ENCODE data around the gene EDARADD. TPM values are rescaled to one million over a fixed set of nuclear protein-coding genes. Genes with fewer than 3 reads are reported as not detected.
"Not testable (repeated sequence)": the region's sequence is repeated elsewhere in the genome, so short reads cannot be mapped to it uniquely, and the experiment has no call there.

Gene EDARADD
- total RNA-seq, 1 experiment from 2014 or later, result not detected

DNA sequence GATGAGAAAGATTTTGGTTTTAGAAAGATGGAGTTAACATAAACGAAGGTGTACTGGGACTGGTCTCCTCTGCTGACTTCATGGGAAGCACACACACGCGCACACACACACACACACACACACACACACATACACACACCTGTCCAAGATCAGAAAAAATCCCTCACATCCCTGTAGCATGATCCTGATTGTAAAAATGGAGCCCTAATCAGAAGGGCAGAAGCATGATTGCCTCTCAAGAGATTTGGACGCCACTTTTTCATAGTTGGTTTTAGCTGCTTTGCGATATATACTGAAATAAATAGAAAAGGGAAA is 73.2 kb downstream of the EDARADD start:
- no peak overlapping the region for H3K27ac ChIP-seq
- no peaks in the 10 kb centered on the region for H3K36me3 ChIP-seq
- peaks cover 6% of the 10 kb centered on the region; the same call in 1 of the 2 replicates for H3K27me3 ChIP-seq (replicated peaks)
- no peaks in the 10 kb centered on the region for H3K4me1 ChIP-seq (replicated peaks)
- no peaks in the 10 kb centered on the region for H3K9me3 ChIP-seq (replicated peaks)
- DNase-seq (ENCODE audit: low read depth in 1 of 2, low spot score in 2 of 2), result no peak
- H3K4me3 ChIP-seq, result no peak overlapping the region

DNA sequence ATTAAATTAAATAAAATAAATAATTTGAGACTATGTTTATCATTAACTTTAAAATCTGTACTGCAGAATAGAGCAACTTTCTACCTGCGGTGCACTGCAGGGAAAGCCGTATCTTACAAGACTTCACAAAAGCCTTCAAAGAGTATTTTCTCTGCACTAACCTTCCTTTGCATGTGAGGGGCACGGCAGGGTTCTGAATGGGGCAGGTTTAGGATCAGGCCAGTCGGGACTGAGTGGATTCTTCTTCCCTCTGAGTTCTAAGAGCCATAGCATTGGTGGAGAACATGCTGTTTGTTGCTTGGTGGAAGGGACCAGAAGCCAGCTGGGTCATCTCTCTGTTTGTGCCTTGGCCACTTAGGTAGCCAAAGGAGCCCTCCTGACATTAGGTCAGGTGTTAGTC is 74.5 kb downstream of the EDARADD start:
- no peaks in the 10 kb centered on the region for H3K9me3 ChIP-seq (replicated peaks)
- no peaks in the 10 kb centered on the region for H3K36me3 ChIP-seq
- DNase-seq (ENCODE audit: low read depth in 1 of 2, low spot score in 2 of 2), result no peak
- no peaks in the 10 kb centered on the region for H3K27me3 ChIP-seq (replicated peaks)
- no peak overlapping the region for H3K4me3 ChIP-seq
- no peak overlapping the region for H3K27ac ChIP-seq
- H3K4me1 ChIP-seq (replicated peaks), result no peaks in the 10 kb centered on the region

DNA sequence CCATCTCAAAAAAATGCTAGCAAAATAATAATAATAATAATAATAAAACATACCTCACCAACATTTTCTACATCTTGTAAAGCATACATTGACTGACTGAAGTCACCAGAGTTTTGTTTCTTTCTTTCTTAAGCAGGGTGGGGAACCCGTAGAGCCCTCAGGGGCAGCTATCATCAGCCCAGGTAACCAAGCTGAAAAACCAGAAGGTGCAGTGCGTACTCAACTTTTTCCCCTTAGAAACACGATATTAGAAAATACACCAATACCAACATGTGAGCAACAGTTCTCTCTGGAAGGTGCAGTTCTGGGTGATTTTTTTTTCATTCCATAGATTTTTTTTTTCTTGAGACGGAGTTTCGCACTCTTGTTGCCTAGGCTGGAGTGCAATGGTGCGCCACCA is 75.4 kb downstream of the EDARADD start:
- H3K9me3 ChIP-seq (replicated peaks), result no peaks in the 10 kb centered on the region
- no peaks in the 10 kb centered on the region for H3K4me1 ChIP-seq (replicated peaks)
- H3K27ac ChIP-seq, result no peak overlapping the region
- DNase-seq (ENCODE audit: low read depth in 1 of 2, low spot score in 2 of 2), result no peak
- no peak overlapping the region for H3K4me3 ChIP-seq
- H3K36me3 ChIP-seq, result no peaks in the 10 kb centered on the region
- no peaks in the 10 kb centered on the region for H3K27me3 ChIP-seq (replicated peaks)

DNA sequence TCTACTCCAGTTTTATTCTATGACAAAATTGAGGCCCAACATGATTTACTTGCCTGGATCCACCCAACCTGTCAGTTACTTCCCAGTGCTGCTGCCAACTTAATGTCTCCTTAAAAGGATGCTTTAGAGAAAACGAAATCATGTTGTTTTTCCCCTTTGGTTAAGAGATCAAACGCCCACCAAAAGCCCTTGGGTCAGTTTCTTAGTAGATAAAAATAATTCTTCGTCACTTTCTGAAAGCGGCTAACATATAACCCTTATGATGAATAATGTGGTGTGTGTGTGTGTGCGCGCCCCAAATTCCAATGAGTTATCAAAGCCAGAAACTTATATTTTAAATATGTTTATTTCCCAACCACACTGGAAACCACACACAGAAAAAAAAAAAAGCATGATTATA is 77.0 kb downstream of the EDARADD start:
- no peaks in the 10 kb centered on the region for H3K9me3 ChIP-seq (replicated peaks)
- no peaks in the 10 kb centered on the region for H3K36me3 ChIP-seq
- no peak overlapping the region for H3K4me3 ChIP-seq
- no peak overlapping the region for H3K27ac ChIP-seq
- H3K27me3 ChIP-seq (replicated peaks), result no peaks in the 10 kb centered on the region
- DNase-seq (ENCODE audit: low read depth in 1 of 2, low spot score in 2 of 2), result no peak
- H3K4me1 ChIP-seq (replicated peaks), result no peaks in the 10 kb centered on the region

DNA sequence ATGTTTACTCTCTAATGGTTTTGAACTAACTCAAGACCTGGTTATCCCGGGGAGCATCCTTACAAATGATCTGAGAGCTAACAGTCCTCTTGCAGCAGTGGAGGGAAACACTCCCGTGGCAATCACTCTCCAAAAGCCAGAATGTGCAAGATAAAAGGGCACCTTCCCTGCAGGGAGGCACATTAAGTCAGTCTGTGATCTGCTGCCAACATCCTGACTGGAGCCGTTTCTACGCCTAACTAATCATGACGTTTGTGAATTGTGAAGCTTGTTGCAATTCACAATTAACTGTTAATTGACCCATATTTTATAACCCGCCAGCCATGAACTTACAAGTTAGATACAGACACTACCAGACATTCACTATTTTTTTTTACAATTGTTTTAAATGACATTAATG is 77.6 kb downstream of the EDARADD start:
- no peaks in the 10 kb centered on the region for H3K27me3 ChIP-seq (replicated peaks)

DNA sequence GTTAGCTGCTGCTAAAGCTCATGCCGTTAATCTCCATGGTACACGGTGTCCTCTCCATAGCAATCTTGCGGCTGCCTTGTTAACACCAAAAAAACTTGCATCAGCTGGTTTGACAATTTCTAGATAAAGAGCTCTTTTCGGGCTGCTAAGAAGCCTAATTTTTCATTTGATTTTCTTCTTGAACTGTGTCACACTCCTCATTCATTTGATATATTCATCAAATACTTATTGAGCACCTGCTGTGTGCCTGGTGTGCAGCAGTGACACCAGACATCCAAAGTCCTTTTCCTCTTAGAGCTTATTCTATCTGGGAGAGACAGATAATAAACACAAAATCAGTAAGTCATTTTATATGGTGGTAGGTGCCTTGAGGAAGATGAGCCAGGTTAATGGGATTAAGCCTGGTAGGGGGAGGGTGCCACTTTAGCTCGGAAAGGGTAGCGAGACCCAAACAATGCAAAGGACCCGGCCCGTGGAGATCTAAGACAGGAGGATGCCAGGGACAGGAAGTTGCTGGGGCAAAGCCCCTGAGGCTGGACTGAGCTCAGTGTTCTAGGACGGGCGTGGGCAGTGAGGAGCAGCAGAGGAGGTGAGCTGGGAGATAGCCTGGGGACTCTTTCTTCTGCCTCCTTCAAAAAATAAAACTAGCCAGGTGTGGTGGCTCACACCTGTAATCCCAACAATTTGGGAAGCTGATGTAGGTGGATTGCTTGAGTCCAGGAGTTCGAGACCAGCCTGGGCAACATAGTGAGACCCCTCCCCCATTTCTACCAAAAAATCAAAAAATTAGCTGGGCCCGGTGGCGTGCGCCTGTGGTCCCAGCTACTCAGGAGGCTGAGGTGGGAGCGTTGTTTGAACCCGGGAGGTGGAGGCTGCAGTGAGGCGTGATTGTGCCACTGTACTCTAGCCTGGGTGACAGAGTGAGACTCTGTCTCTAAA is 79.0 kb downstream of the EDARADD start:
- no peaks in the 10 kb centered on the region for H3K36me3 ChIP-seq
- no peak overlapping the region for H3K27ac ChIP-seq
- no peaks in the 10 kb centered on the region for H3K4me1 ChIP-seq (replicated peaks)
- H3K27me3 ChIP-seq (replicated peaks), result no peaks in the 10 kb centered on the region
- no peaks in the 10 kb centered on the region for H3K9me3 ChIP-seq (replicated peaks)
- no peak overlapping the region for H3K4me3 ChIP-seq
- DNase-seq (ENCODE audit: low read depth in 1 of 2, low spot score in 2 of 2), result no peak

More for the DNA sequence above, 77.6 kb downstream of the EDARADD start:
- no peaks in the 10 kb centered on the region for H3K4me1 ChIP-seq (replicated peaks)
- no peak overlapping the region for H3K4me3 ChIP-seq
- no peak overlapping the region for H3K27ac ChIP-seq
- no peaks in the 10 kb centered on the region for H3K9me3 ChIP-seq (replicated peaks)
- H3K36me3 ChIP-seq, result no peaks in the 10 kb centered on the region
- DNase-seq (ENCODE audit: low read depth in 1 of 2, low spot score in 2 of 2), result no peak

DNA sequence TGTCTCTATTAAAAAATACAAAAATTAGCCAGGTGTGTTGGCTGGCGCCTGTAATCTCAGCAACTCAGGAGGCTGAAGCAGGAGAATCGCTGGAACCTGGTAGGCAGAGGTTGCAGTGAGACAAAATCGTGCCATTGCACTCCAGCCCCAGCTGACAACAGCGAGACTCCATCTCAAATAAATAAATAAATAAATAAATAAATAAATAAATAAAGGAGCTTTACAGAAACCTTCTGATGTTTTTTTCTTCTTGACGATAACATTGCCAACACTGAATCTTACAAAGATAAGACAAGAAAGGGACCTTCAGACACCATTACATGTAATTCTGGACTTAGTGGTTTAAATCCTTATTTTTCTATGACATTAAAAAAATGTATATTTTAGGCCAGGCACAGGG is 81.9 kb downstream of the EDARADD start:
- no peak overlapping the region for H3K27ac ChIP-seq
- no peaks in the 10 kb centered on the region for H3K4me1 ChIP-seq (replicated peaks)
- no peak for DNase-seq (ENCODE audit: low read depth in 1 of 2, low spot score in 2 of 2)
- H3K4me3 ChIP-seq, result no peak overlapping the region
- H3K9me3 ChIP-seq (replicated peaks), result no peaks in the 10 kb centered on the region
- no peaks in the 10 kb centered on the region for H3K36me3 ChIP-seq
- no peaks in the 10 kb centered on the region for H3K27me3 ChIP-seq (replicated peaks)

DNA sequence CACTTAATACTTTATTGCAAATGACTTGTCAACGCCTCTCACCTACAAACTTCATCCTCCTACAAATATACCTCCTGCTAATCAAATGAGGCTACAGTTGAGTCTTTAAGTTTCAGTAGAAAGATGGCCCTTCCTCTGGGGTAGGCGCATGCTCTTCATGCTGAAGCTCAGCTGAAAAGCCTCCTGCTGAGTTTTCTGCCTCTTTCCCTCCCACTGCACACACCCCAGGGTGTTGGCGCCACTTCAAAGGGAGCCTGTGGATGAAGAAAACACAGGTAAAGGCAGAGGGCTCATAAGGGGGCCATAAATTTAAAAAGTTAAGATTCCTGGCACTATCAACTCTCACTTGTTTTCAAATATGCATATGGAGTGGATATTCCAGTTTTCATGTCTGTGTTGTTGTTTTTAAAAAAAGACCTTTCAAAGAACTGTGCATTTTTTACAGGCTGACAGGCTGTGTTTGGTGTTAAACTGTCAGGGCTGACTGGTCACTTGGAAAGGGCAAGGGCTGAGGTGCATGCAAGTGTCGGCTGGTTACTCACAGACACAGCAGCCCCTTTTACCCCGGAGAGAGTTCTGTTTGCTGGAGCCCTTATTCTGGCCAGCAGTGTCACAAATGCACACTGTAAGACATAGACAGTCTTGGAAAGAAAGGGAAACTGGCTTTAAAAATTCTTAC is 86.8 kb downstream of the EDARADD start:
- H3K36me3 ChIP-seq, result no peaks in the 10 kb centered on the region
- H3K9me3 ChIP-seq (replicated peaks), result no peaks in the 10 kb centered on the region
- DNase-seq (ENCODE audit: low read depth in 1 of 2, low spot score in 2 of 2), result no peak
- no peak overlapping the region for H3K4me3 ChIP-seq
- no peaks in the 10 kb centered on the region for H3K4me1 ChIP-seq (replicated peaks)
- no peak overlapping the region for H3K27ac ChIP-seq
- H3K27me3 ChIP-seq (replicated peaks), result no peaks in the 10 kb centered on the region; the same call in 1 of the 2 replicates

DNA sequence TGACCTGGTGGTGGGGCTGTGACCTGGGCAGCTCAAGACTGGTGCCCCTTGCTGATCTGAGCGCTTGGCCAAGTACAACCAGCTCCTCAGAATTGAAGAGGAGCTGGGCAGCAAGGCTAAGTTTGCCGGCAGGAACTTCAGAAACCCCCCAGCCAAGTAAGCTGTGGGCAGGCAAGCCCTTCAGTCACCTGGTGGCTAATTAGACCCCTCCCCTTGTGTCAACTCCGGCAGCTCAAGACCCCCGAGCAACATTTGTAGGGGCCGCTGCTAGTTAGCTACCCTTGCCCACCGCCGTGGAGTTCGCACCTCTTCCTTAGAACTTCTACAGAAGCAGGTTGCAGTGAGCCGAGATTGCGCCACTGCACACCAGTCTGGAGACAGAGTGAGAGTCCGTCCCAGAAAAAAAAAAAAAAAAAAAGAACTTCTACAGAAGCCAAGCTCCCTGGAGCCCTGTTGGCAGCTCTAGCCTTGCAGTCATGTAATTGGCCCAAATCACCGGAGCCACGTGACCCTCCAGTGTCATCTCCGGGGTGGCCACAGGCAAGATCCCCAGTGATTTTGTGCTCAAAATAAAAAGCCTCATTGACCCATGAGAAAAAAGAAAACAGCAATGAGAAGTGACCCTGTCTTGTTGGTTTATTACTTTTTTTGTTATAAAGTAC is 90.4 kb downstream of the EDARADD start:
- H3K27me3 ChIP-seq (replicated peaks), result no peaks in the 10 kb centered on the region; the same call in 1 of the 2 replicates
- H3K27ac ChIP-seq, result no peak overlapping the region
- H3K9me3 ChIP-seq (replicated peaks), result no peaks in the 10 kb centered on the region
- no peaks in the 10 kb centered on the region for H3K36me3 ChIP-seq
- no peak for DNase-seq (ENCODE audit: low read depth in 1 of 2, low spot score in 2 of 2)
- H3K4me3 ChIP-seq, result no peak overlapping the region
- H3K4me1 ChIP-seq (replicated peaks), result no peaks in the 10 kb centered on the region

DNA sequence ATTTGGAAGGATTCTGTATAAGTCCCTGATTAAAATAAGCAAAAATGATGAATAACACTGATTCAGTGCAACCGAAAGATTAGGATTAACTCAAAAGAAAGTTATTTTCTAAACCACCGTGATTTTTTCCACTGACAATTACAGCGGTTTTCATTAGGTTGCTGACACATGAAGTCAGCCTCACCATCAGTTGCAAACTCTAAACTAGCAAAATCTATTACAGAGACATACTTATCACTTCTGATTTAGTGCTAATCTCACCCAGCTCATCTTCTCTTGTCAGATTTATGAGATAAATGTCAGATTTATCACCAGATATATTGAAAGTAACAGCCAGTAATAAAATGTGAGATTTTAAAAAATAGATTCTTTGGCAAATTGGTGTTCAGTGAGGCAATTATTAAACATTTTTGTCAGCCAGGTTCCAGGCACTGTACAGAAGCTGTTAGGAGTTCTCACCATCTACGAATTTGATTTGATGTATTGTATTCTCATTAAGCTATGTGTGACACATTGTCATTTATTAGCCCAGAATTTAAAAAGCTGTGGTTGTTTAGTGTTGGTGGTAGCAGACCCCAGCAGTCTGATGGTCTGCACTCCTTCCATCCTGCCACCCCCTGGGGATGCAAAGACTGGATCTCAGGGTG is 92.4 kb downstream of the EDARADD start:
- DNase-seq (ENCODE audit: low read depth in 1 of 2, low spot score in 2 of 2), result no peak
- Histone ChIP-seq H3K27ac (no peak overlapping the region), H3K4me1 (replicated peaks) (no peaks in the 10 kb centered on the region), H3K4me3 (no peak overlapping the region), H3K36me3 (no peaks in the 10 kb centered on the region), H3K9me3 (replicated peaks) (no peaks in the 10 kb centered on the region), H3K27me3 (replicated peaks) (peaks cover 2% of the 10 kb centered on the region; the same call in 1 of the 2 replicates)

DNA sequence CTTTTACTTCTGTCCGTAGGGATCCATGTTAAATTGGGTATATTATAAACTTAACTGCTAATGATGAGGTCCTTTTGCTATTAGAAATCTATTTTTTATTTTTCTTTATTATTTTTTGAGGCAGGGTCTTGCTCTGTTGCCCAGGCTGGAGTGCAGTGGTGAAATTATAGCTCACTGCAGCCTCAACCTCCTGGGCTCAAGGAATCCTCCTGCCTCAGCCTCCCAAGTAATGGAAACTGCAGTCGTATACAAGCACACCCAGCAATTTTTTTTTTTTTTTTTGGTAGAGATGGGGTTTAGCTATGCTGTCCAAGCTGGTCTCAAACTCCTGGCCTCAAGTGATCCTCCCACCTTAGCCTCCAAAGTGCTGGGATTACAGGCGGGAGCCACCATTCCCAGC is 95.1 kb downstream of the EDARADD start:
- DNase-seq (ENCODE audit: low read depth in 1 of 2, low spot score in 2 of 2); H3K27ac ChIP-seq; H3K36me3 ChIP-seq; H3K9me3 ChIP-seq (replicated peaks); H3K27me3 ChIP-seq (replicated peaks); H3K4me1 ChIP-seq (replicated peaks); H3K4me3 ChIP-seq: not testable (repeated sequence)

DNA sequence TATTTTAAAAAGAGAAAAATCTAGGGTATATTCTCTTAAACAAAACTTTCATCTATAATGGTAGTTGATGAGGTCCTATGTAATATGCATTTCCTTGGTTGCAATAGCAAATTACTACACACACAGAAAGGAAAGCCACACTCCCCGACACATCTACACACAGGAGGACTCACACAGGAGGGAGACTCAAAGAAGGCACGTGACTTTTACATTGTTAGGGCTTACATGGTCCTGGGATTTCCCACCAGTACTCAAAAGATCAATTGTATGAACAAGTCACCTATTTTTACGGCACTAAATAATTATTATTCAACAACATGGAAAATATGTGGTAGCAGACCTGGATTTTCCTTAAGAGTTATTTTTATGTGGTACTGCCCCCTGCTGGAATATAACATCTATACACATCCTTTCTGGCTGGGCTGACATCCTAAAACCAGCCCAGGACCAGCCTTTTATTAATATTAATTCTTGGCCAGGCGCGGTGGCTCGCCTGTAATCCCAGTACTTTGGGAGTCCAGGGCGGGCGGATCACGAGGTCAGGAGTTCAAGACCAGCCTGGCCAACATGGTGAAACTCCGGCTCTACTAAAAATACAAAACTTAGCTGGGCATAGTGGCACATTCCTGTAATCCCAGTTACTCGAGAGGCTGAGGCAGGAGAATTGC is 95.8 kb downstream of the EDARADD start:
- Histone ChIP-seq H3K27ac (no peak overlapping the region), H3K27me3 (replicated peaks) (peaks cover 2% of the 10 kb centered on the region; the same call in 1 of the 2 replicates), H3K4me1 (replicated peaks) (no peaks in the 10 kb centered on the region), H3K4me3 (no peak overlapping the region), H3K9me3 (replicated peaks) (no peaks in the 10 kb centered on the region), H3K36me3 (no peaks in the 10 kb centered on the region)
- DNase-seq (ENCODE audit: low read depth in 1 of 2, low spot score in 2 of 2), result peak in 1 of 2 experiments; percentile 32

DNA sequence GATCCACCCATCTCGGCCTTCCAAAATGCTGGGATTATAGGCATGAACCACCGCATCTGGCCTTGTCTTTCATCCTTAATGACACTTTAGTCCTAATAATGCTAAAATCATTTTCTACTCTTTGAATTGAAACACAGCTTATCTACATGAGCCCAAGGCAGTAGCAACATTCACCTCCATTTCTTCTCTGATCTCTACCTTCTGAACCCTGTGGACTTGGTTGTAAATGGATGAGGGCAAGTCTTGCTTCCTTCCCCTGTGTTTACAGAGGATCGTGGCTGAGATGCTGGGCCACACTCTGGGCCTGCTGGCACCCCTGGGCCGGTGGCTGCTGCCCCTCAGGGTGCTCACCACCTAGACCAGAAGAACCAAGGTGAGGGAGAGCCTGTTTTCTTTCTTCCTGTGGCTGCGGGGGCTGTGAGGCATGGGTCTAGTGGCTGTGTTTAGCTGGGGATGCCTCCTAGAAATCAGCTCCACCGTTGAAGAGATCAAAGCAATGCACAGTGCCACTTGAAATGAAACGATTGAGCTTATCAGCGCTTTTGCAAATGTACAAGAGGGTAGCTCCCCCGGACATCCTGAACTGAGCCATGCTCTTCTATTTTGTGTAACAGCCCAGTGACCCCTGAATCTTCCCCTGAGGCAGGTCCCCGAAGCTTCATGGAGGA is 97.5 kb downstream of the EDARADD start:
- H3K27me3 ChIP-seq (replicated peaks), result 0 out of 2 replicates have a peak, but pooled peaks cover 2% of the 10 kb centered on the region
- no peak overlapping the region for H3K27ac ChIP-seq
- no peak for DNase-seq (ENCODE audit: low read depth in 1 of 2, low spot score in 2 of 2)
- H3K36me3 ChIP-seq, result no peaks in the 10 kb centered on the region
- H3K4me3 ChIP-seq, result no peak overlapping the region
- H3K9me3 ChIP-seq (replicated peaks), result no peaks in the 10 kb centered on the region
- peaks cover 11% of the 10 kb centered on the region for H3K4me1 ChIP-seq (replicated peaks)

Measured in SJSA1 (cell line).